ENCODE measurements around the gene STAG1. TPM values are rescaled to one million over a fixed set of nuclear protein-coding genes. Genes with fewer than 3 reads are reported as not detected.
"Not testable (repeated sequence)": the region's sequence is repeated elsewhere in the genome, so short reads cannot be mapped to it uniquely, and the experiment has no call there.

Gene STAG1
- total RNA-seq, 1 donor: 12.4 TPM

GRCh38 chr3:136709775-136710174 is 42.4 kb downstream of the STAG1 start:
- DNase-seq (ENCODE audit: low read depth in 2 of 3, low spot score in 2 of 3): not testable (repeated sequence)

DNA sequence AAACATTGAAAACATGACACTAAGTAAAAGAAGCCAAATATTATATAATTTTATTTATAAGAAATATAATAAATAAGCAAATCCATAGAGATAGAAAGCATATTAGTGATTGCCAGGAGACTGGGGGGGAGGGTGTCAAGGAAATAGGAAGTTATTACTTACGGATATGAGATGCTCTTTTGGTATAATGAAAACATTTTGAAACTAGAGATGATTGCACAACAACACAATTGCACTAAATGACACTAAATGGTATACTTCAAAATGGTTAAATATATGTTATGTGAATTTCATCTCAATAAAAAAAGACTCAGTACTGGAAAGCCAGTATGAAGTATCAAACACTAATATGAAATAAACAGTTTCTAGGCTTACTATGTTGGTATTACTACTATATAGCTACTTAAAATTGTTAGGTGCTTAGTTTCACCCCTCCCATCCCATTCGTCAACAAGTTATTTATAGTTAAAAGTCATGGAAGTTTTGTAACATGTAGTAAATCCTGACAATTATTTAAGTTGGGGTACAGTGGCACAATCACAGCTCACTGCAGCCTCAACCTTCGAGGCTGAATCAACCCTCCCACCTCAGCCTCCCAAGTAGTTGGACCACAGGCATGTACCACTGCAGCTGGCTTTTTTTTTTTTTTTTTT is 43.7 kb downstream of the STAG1 start:
- DNase-seq (ENCODE audit: low read depth in 2 of 3, low spot score in 2 of 3): no peak

- no peak for DNase-seq (ENCODE audit: low read depth in 2 of 3, low spot score in 2 of 3)
Observed at GRCh38 chr3:136703429-136703828, 48.7 kb downstream of the STAG1 start.

- no peak for DNase-seq (ENCODE audit: low read depth in 2 of 3, low spot score in 2 of 3)
Observed at GRCh38 chr3:136699271-136699828, 52.8 kb downstream of the STAG1 start.

DNA sequence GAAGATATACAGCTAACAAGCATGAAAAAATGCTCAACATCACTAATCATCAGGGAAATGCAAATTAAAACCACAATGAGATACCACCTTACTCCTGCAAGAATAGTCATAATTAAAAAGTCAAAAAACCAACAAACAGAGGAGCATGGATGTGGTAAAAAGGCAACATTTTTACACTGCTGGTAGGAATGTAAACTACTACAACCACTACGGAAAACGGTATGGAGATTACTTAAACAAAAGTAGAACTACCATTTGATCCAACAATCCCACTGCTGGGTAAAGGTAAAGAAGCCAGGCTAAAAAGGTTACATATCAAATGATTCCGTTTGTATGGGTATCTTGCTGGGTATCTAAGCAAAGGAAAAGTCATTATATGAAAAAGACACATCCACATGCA is 53.8 kb downstream of the STAG1 start:
- DNase-seq (ENCODE audit: low read depth in 2 of 3, low spot score in 2 of 3): no peak

GRCh38 chr3:136696797-136697196 is 55.4 kb downstream of the STAG1 start:
- no peak for DNase-seq (ENCODE audit: low read depth in 2 of 3, low spot score in 2 of 3)

GRCh38 chr3:136694321-136694720 is 57.9 kb downstream of the STAG1 start:
- no peak for DNase-seq (ENCODE audit: low read depth in 2 of 3, low spot score in 2 of 3)

DNA sequence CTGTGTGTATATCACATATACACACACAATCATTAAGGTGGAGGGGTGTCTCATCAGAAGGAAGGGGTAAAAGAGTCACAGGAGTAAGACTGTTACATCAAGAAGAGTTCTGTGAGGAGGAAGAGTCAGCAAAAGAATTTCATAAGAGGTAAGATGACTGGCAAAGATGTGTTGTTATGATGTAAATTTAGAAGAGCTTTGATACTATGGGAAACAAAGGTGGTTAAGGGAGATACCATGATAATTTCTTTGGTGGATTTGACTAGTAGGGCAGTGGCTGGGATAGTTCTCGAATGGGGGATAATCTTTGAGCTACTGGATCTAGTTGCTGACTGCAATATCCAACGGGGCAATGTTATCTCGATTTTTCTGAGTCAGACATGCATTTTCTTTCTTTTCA is 61.6 kb downstream of the STAG1 start:
- DNase-seq (ENCODE audit: low read depth in 2 of 3, low spot score in 2 of 3): no peak

- DNase-seq (ENCODE audit: low read depth in 2 of 3, low spot score in 2 of 3): no peak
Observed at GRCh38 chr3:136685882-136686281, 66.3 kb downstream of the STAG1 start.

DNA sequence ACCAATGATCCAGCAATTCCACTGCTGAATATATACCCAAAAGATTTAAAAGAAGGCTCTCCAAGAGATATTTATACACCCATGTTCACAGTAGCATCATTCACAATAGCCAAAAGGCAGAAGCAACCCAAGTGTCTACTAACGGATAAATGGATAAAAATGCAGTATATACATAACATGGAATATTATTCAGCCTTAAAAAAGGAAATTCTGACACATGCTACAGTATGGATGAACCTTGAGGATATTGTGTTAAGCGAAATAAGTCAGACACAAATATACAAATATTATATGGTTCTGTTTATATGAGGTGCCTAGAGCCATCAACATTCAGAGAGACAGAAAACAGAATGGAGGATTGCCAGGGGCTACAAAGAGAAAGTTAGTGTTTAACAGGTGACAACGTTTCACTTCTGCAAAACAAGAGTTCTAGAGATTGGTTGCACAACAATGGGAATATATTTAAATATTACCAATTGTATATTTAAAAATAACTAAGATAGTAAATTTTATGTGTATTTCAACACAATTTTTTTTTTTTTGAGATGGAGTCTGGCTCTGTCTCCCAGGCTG is 69.4 kb downstream of the STAG1 start:
- no peak for DNase-seq (ENCODE audit: low read depth in 2 of 3, low spot score in 2 of 3)

DNA sequence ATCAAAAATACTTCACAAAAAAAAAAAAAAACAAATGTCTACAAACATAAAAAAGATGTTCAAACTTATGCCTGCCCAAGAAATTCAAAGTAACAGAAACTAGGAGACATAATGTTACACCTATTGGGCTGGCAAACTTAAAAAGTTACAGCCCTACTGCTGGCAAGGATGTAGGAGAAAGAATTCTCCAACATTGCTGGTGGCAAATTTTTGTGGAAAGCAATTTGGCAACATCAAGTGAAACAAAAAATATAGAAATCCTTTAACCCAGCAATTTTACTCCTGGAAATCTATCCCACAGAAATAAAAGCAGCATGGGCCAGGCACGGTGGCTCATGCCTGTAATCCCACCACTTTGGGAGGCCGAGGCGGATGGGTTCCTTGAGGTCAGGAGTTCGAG is 73.2 kb downstream of the STAG1 start:
- DNase-seq (ENCODE audit: low read depth in 2 of 3, low spot score in 2 of 3): no peak

GRCh38 chr3:136676009-136676408 is 76.2 kb downstream of the STAG1 start:
- no peak for DNase-seq (ENCODE audit: low read depth in 2 of 3, low spot score in 2 of 3)

DNA sequence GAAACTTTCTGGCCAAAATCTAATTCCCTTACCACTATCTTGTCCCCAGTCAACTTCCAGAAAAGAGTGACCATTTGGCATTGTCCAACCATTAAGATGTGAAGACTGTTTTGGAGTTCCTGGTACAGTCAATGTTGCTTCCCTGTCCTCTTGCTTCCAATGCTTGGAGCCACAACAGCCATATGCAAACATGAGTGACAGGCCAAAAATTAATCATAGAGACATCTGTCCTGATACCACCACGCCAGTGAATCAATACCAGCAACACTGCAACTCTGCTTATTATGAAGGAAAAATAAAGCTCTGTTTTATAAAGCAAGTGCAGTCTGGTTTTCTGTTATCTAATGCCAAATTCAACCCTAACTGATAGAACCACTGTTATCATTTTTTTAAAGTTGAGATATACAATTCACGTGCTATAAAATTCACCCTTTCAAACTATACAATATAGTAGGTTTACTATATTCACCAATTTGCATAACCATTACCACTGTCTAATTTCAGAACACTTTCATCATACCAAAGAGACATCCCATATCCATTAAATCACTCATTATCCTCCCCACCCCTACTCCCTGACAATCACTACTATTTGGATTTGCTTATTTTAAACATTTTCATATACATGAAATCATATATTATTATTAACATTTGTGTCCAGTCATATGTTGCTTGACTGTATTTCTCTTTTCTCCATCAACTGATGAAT is 76.9 kb downstream of the STAG1 start:
- DNase-seq (ENCODE audit: low read depth in 2 of 3, low spot score in 2 of 3): no peak

DNA sequence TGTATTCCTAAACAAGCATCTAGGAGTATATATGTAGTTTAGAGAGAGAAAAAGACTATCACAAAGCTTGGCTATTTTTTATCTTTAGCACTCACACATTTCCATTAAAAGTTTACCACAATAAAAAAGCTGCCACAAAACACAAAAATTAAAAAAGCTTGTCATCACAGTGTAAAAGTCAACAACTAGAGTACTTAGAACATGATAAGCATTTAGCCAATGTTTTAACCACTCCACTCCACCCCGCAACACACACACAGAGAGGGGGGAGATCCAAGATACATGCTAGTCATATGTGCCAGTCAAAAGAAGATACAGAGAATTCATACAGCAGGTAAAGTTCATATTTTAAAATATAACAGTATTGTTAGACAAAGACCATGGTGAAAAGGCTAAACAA is 79.7 kb downstream of the STAG1 start:
- no peak for DNase-seq (ENCODE audit: low read depth in 2 of 3, low spot score in 2 of 3)

DNA sequence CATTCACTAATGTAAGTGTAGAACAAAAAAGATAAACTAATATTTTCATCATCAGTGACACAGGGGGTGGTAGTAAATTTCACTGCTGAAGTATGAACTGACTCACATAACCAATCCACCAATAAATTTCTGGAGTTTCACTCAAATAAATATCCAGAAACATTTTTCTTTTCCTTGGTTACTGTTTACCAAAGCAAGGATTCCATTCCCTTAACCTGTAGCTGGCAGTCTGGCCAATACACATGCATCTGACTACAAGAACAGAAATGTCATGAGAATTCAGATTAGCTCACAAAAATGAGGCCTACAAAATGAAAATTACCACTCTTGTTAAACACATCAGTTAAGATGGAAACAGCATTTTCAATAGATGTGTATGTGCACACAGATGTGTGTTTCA is 80.3 kb downstream of the STAG1 start:
- DNase-seq (ENCODE audit: low read depth in 2 of 3, low spot score in 2 of 3): no peak

DNA sequence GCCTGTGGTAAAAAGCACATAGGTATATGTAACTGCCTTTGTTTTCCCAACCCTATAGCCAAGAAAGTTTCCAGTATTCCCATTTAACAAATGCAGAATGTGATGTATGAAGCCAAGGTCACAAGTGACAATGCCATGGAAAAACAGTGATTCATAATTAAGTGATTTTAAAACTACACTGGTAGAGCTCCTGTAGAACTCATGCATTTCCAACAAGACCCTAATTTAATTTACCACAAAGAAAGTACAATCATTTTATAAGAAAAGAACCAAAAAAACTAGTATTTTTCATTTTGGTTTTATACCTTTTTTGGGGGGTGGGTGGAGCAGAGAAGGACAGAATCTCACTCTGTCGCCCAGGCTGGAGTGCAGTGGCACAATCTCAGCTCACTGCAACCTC is 82.0 kb downstream of the STAG1 start:
- no peak for DNase-seq (ENCODE audit: low read depth in 2 of 3, low spot score in 2 of 3)

DNA sequence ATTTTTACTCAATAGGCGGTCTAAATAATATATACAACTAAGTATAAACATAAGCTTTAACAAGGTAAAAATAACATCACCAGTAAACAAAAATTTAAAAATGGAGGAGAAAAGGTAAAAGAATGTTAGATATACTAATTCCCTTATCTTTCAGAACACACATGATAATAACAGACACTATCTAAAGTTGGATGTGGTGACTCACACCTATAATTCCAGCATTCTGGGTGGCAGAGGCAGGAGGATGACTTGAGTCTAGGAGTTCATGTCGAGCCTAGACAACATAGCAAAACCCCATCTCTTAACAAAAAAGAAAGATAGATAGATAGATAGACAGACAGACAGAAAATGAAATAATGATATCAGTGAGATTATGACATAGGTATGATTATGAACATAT is 85.1 kb downstream of the STAG1 start:
- DNase-seq (ENCODE audit: low read depth in 2 of 3, low spot score in 2 of 3): no peak

DNA sequence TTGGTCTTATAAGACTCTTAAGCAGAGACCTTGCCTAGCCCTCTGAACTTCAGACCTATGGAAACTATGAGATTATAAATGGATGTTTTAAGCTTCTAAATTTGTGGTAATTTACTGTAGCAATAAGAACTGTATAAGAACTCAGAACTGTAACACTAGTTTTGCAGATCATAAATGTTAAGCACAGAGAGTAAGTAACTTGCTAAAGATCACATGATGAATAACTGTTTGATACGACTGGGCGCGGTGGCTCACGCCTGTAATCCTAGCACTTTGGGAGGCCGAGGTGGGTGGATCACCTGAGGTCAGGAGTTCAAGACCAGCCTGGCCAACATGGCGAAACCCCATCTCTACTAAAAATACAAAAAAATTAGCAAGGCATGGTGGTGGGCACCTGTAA is 85.9 kb downstream of the STAG1 start:
- not testable (repeated sequence) for DNase-seq (ENCODE audit: low read depth in 2 of 3, low spot score in 2 of 3)

GRCh38 chr3:136664771-136665170 is 87.4 kb downstream of the STAG1 start:
- DNase-seq (ENCODE audit: low read depth in 2 of 3, low spot score in 2 of 3): no peak

GRCh38 chr3:136661282-136661681 is 90.9 kb downstream of the STAG1 start:
- DNase-seq (ENCODE audit: low read depth in 2 of 3, low spot score in 2 of 3): no peak

DNA sequence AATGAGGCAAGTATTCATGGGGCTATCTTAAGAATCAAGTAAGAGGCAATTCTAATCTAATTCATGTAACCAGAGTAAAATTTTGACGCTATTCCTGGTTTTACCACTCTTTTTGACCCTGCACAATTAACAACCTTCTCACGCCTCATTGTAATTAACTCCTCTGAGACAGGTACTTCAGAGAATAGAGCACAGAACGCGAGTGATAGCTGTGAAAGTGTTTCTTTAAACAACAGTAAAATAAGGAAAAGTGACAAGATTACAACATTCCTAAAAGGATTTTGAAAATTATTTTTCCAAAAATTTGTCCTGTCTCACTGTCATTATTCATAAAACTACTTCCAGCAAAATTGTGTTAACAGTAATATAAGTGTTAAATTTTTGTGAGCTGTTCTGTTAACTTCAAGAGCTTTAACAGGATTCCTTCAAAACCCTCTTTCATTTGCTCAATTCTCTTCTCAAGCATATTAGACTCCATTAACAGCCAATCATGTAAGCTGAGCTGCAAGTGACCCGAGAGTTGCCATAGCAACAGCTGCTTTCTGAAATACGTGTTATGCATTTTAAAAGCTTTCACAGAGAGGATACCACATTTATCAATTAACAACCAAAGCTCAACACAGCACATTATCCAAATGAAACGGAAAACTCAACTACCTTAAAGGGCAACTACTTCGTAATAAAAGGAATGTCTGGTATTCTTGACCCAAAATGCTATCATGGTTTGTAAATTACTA is 93.1 kb downstream of the STAG1 start:
- DNase-seq (ENCODE audit: low read depth in 2 of 3, low spot score in 2 of 3): peak in 1 of 3 donors; percentile 26
